Activated CD8-positive, alpha-beta memory T cell treated with anti-CD3 and anti-CD28 coated beads for 36 hours (primary cell): ENCODE data around the gene THADA. TPM values are rescaled to one million over a fixed set of nuclear protein-coding genes. Genes with fewer than 3 reads are reported as not detected.

Experiments used
- CTCF ChIA-PET: fragments of 350-600 bp; sonication (Branson Sonifier 250); formaldehyde crosslinking; loops from one replicate; lab custom pipeline; 2021; ENCODE audit warnings: antibody characterized with exemption; lab: Charles Lee
- POLR2A ChIA-PET: fragments of 350-600 bp; sonication (Branson Sonifier 250); formaldehyde crosslinking; loops from one replicate; lab custom pipeline; 2021; ENCODE audit warnings: antibody characterized with exemption; lab: Charles Lee
- total RNA-seq, 2 experiments: library from RNA; stranded (reverse); gene quantifications; one replicate each; pipeline ENCODE4 v1.2.3, GENCODE V29; 2021

The THADA gene
- total RNA-seq, 2 experiments from 2014 or later = 52.7 to 54.2 TPM

- ChIA-PET CTCF (no interaction called here), POLR2A (no interaction called here)
These were observed 264.4 kb downstream of the THADA start for GRCh38 chr2:43331422-43331821.

DNA sequence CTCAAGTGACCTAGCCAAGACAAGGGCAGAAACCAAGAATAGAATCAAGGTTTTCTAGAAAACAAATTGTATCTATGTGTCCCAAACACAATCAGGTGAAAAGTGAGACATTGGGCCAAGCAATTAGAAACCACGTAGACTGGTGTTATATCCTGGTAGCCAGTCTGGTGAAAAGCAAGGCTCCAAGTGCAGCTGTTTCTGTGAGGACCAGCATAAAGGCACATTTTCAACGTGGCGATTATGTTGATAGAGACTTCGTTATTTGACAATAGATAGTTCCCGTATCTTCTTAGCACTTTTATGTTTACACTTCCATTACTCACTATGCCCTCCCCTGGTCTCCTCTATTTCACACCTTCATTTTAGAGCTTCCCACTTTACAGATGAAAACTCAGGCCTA lies 266.2 kb downstream of the THADA start:
- ChIA-PET POLR2A (no interaction called here), CTCF (no interaction called here)

- CTCF ChIA-PET = no interaction called here
- POLR2A ChIA-PET = no interaction called here
These were observed 267.0 kb downstream of the THADA start for GRCh38 chr2:43328832-43329231.

- ChIA-PET CTCF (no interaction called here), POLR2A (no interaction called here)
These were observed 267.7 kb downstream of the THADA start for GRCh38 chr2:43328133-43328532.

GRCh38 chr2:43327119-43327518 lies 268.7 kb downstream of the THADA start:
- ChIA-PET POLR2A (no interaction called here), CTCF (no interaction called here)

- ChIA-PET POLR2A (no interaction called here), CTCF (no interaction called here)
These were observed 269.6 kb downstream of the THADA start for GRCh38 chr2:43326101-43326825.

- ChIA-PET POLR2A (no interaction called here), CTCF (no interaction called here)
These were observed 270.6 kb downstream of the THADA start for GRCh38 chr2:43325107-43325811.

GRCh38 chr2:43324259-43325106 lies 271.4 kb downstream of the THADA start:
- POLR2A ChIA-PET = no interaction called here
- CTCF ChIA-PET = no interaction called here

- ChIA-PET CTCF (no interaction called here), POLR2A (no interaction called here)
These were observed 272.0 kb downstream of the THADA start for GRCh38 chr2:43323857-43324256.

DNA sequence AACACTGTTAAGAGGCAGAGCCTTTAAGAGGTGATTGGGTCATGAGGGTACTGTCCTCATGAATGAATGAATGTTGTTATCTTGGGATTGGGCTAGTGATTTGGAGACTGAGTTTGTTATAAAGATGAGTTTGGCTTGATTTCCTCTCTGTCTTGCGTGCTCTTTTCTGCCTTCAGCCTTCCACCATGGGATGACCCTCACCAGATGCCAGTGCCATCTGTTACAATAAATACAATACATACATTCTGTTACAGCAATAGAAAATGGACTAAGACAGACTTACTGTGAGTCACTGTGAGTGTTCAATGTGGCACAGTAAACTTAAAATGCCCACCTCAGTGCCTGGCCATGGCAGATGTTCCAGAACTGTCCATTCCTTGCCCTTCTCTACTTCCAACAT lies 274.4 kb downstream of the THADA start:
- CTCF ChIA-PET = no interaction called here
- POLR2A ChIA-PET = no interaction called here

DNA sequence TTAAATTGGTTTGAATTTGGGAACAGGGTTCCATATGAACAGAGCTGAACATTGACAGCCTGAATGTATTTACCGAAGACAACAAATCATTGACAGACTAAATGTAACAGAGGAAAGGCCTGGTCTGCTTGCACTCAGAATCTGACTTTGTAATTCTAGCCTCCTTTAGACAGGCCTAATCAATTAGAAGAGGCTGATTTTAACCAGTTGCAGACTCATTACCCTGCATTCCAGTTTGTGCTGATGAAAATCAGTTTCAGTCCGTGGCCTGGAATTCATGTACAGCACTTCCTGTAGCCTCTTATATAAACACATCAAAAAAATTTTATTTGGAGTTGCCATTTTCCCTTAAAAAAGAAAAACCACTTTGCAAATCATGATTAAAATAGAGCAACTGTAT lies 276.3 kb downstream of the THADA start:
- CTCF ChIA-PET = no interaction called here
- POLR2A ChIA-PET = no interaction called here

GRCh38 chr2:43318791-43319190 lies 277.0 kb downstream of the THADA start:
- POLR2A ChIA-PET = interaction anchor here (0.5 kb wide), 1 partner anchor 439 kb away, joined by 4 read pairs; no protein-coding TSS in a partner anchor
- CTCF ChIA-PET = no interaction called here

- ChIA-PET CTCF (no interaction called here), POLR2A (no interaction called here)
These were observed 278.2 kb downstream of the THADA start for GRCh38 chr2:43317680-43318079.

GRCh38 chr2:43317194-43317593 lies 278.6 kb downstream of the THADA start:
- CTCF ChIA-PET = no interaction called here
- POLR2A ChIA-PET = no interaction called here

GRCh38 chr2:43315482-43315881 lies 280.4 kb downstream of the THADA start:
- ChIA-PET CTCF (no interaction called here), POLR2A (no interaction called here)

DNA sequence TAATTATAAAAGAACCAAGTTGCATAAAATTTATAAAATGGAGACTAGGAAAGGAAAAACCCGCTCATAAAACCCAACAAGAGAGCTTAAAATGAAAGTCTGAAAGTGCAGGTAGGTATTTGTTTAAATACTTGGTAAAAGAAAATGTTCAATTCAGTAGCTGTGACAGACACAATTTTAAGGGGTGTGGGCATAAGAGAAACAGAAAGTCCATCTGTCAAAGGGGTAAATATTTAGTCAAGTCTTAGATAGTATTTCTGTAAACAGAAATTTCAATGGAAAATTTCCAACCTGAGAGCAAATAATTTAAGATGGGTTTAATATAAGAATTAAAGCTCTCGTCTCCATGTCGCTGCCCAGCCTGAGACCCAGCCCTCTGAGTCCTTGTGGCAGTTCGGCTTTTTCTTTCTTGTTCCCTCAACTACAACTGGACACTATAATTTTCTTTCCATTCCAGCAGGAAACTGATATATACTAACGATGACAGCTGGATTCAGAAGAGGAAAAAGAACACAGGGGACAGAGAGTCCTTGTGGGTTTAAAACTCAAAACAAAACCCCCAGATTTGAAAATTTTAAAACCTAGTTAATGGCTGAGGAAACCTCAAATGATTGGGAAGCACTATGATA lies 281.4 kb downstream of the THADA start:
- POLR2A ChIA-PET = no interaction called here

GRCh38 chr2:43313642-43314017 lies 282.2 kb downstream of the THADA start:
- CTCF ChIA-PET = no interaction called here
- POLR2A ChIA-PET = no interaction called here

More for the DNA sequence above, 281.4 kb downstream of the THADA start:
- CTCF ChIA-PET = no interaction called here

DNA sequence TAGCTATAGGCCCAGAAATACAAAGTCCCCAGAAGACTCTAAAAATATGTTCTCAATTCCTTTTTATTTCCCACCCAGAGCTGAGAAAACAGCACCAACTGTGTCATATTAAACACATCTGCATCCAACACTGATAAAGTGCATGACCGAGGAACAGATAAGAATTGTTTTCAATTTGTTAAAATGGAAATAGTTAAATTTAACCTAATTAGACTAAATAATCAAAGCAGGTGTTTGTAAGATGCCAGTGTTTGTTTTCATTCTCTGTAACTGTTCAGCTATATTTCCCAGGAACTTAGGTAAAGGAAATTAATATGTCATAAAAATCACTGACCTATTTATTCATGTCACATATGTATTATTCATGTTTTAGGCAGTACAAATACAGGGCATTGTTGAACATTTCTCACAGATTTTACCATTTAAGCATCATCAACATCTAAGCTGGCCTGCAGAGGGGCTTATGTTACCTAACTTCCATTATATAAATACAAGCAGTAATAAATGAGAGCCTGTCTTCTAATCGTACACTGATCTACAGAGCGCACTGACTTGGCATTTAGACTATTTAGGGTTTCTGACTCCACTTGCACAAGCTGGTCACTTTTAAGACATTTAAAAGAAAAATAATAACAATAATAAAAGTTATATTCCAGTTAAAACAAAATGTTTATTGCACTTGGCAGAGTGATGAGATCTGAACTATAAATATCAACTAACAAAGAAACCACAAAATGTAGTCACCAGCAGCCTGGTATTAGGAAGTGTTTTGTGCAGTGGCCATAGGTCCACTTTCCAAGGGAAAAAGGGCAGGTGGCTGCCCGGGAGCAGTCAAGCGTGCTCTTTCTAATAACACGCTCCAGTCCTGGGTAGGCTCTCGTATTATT lies 282.8 kb downstream of the THADA start:
- ChIA-PET CTCF (no interaction called here), POLR2A (interaction anchor here (0.6 kb wide), 1 partner anchor 261 kb away, joined by 7 read pairs; no protein-coding TSS in a partner anchor)

GRCh38 chr2:43311276-43311675 lies 284.6 kb downstream of the THADA start:
- ChIA-PET CTCF (no interaction called here), POLR2A (no interaction called here)
